Dermis microvascular lymphatic vessel endothelial cell (primary cell): ENCODE data around the gene DBNL. TPM values are rescaled to one million over a fixed set of nuclear protein-coding genes. Genes with fewer than 3 reads are reported as not detected.

ENCODE experiments used
- DNase-seq, 2 donors: peaks; one replicate each; pipeline versions ENCODE4 v3.0.0 to v3.0.0-alpha.2; 2010; ENCODE audit warnings: low read depth in 2 of 2
- total RNA-seq: library from RNA; depleted of rRNA; stranded (reverse); fragments of >200 nt; gene quantifications from 2 replicates; pipeline ENCODE4 v1.2.1, GENCODE V29; 2014

The DBNL gene
- total RNA-seq, 1 donor from 2014 or later = 92.4 TPM

GRCh38 chr7:44061645-44062179 is 17.2 kb downstream of the DBNL start:
- no peak for DNase-seq

GRCh38 chr7:44062180-44062902 is 17.8 kb downstream of the DBNL start:
- DNase-seq = no peak

- no peak for DNase-seq
These were observed 18.4 kb downstream of the DBNL start for GRCh38 chr7:44062903-44063295.

GRCh38 chr7:44063547-44063893 is 19.0 kb downstream of the DBNL start:
- no peak for DNase-seq

GRCh38 chr7:44063894-44064651 is 19.6 kb downstream of the DBNL start:
- DNase-seq = no peak

GRCh38 chr7:44064791-44065430 is 20.4 kb downstream of the DBNL start:
- DNase-seq = no peak

- no peak for DNase-seq
These were observed 21.1 kb downstream of the DBNL start, which contains the start of gene PGAM2 for GRCh38 chr7:44065431-44066110. PGAM2 (minus strand) TSS chr7:44065567; CDS start chr7:44065529, 38 bp downstream.

- DNase-seq = no peak
These were observed 21.6 kb downstream of the DBNL start for GRCh38 chr7:44066111-44066460.

- no peak for DNase-seq
These were observed 22.1 kb downstream of the DBNL start for GRCh38 chr7:44066494-44067063.

- no peak for DNase-seq
These were observed 22.8 kb downstream of the DBNL start for GRCh38 chr7:44067064-44067951.

- DNase-seq = peak in 1 of 2 donors; percentile 23
These were observed 23.6 kb downstream of the DBNL start for GRCh38 chr7:44068054-44068453.

- DNase-seq = no peak
These were observed 27.3 kb downstream of the DBNL start for GRCh38 chr7:44071726-44072363.

GRCh38 chr7:44072364-44073231 is 28.1 kb downstream of the DBNL start:
- peak; percentile 75 to 92 for DNase-seq

GRCh38 chr7:44073664-44074348 is 29.3 kb downstream of the DBNL start:
- peak; percentile 48 to 88 for DNase-seq

- no peak for DNase-seq
These were observed 29.8 kb downstream of the DBNL start for GRCh38 chr7:44074349-44074695.

GRCh38 chr7:44075296-44076075 is 31.0 kb downstream of the DBNL start:
- no peak for DNase-seq

- DNase-seq = no peak
These were observed 31.8 kb downstream of the DBNL start for GRCh38 chr7:44076101-44076895.
